OCI-LY3 (cell line): ENCODE measurements around the gene IGF2BP3.

Source experiments
- H2AFZ ChIP-seq: fragments of 200-600, 300-600 bp; shearing (Covaris generic); 2 replicates; pipeline ENCODE4 v1.6.0; 2014; ENCODE audit warnings: antibody characterized with exemption, low read depth, low read length
- H3K27ac ChIP-seq: fragments of 200-600, 300-600 bp; sonication (generic); 2 replicates; pipeline ENCODE4 v1.5.1; 2014; ENCODE audit warnings: mild to moderate bottlenecking, low read length, moderate library complexity, mixed read lengths
- H3K27me3 ChIP-seq: fragments of 200-600, 300-600 bp; sonication (generic); 2 replicates; pipeline ENCODE4 v1.6.1; 2014; ENCODE audit warnings: low read depth, low read length, mixed read lengths
- H3K36me3 ChIP-seq: fragments of 200-600, 300-600 bp; sonication (generic); replicated peaks from 2 replicates; pipeline ENCODE3; 2014; ENCODE audit warnings: low read depth, low read length, mixed read lengths
- H3K4me1 ChIP-seq: fragments of 300-600, 200-600 bp; sonication (generic); 2 replicates; pipeline ENCODE4 v1.6.1; 2014; ENCODE audit warnings: low read length, mixed read lengths
- H3K4me2 ChIP-seq: fragments of 200-600, 300-600 bp; sonication (generic); 2 replicates; pipeline ENCODE4 v1.6.1; 2014; ENCODE audit warnings: low read length, mixed read lengths
- H3K4me3 ChIP-seq: fragments of 300-600, 200-600 bp; sonication (generic); 2 replicates; pipeline ENCODE4 v1.5.1; 2014; ENCODE audit warnings: antibody characterized with exemption, mild to moderate bottlenecking, low read length, moderate library complexity
- H3K79me2 ChIP-seq: fragments of 300-600, 200-600 bp; shearing (Covaris generic); 2 replicates; pipeline ENCODE4 v1.6.1; 2014; ENCODE audit warnings: mild to moderate bottlenecking, low read length, mixed read lengths
- H3K9ac ChIP-seq: fragments of 300-600, 200-600 bp; shearing (Covaris generic); 2 replicates; pipeline ENCODE4 v1.6.0; 2014; ENCODE audit warnings: mild to moderate bottlenecking, low read length, moderate library complexity
- H3K9me3 ChIP-seq: fragments of 200-600, 300-600 bp; shearing (Covaris generic); 2 replicates; pipeline ENCODE4 v1.6.1; 2014; ENCODE audit warnings: low read length, mixed read lengths; ENCODE audit not compliant: insufficient read depth
- H4K20me1 ChIP-seq: fragments of 200-600, 300-600 bp; sonication (generic); 2 replicates; pipeline ENCODE4 v1.6.1; 2016; ENCODE audit warnings: low read length, mixed read lengths; ENCODE audit not compliant: insufficient read depth
- EZH2phosphoT487 ChIP-seq: fragments of 200-600 bp; shearing (Covaris generic); IDR thresholded peaks from 2 replicates; pipeline ENCODE4 v1.6.1; 2018; ENCODE audit warnings: antibody characterized with exemption, mixed run types, low read depth
- TF ChIP-seq, protein P1 (sequence below): fragments of 200-600, 300-600 bp; sonication (generic); IDR thresholded peaks from 2 replicates; pipeline ENCODE4 v1.5.1; 2014; ENCODE audit warnings: antibody characterized with exemption, low read length, low read depth

IGF2BP3 gene

GRCh38 chr7:23450518-23450917 is 19.8 kb downstream of the IGF2BP3 start:
- Histone ChIP-seq H3K4me2 (no peak overlapping the region), H3K27ac (no peak overlapping the region), H2AFZ (no peak overlapping the region), H4K20me1 (peaks cover 81% of the 10 kb centered on the region), H3K4me3 (no peak overlapping the region), H3K9me3 (no peaks in the 10 kb centered on the region), H3K79me2 (peaks cover 98% of the 10 kb centered on the region), H3K9ac (no peak overlapping the region), H3K36me3 (peaks cover 10% of the 10 kb centered on the region), H3K4me1 (no peaks in the 10 kb centered on the region), H3K27me3 (no peaks in the 10 kb centered on the region)
- TF ChIP-seq EZH2phosphoT487 = no peak
- TF ChIP-seq, protein P1, sequence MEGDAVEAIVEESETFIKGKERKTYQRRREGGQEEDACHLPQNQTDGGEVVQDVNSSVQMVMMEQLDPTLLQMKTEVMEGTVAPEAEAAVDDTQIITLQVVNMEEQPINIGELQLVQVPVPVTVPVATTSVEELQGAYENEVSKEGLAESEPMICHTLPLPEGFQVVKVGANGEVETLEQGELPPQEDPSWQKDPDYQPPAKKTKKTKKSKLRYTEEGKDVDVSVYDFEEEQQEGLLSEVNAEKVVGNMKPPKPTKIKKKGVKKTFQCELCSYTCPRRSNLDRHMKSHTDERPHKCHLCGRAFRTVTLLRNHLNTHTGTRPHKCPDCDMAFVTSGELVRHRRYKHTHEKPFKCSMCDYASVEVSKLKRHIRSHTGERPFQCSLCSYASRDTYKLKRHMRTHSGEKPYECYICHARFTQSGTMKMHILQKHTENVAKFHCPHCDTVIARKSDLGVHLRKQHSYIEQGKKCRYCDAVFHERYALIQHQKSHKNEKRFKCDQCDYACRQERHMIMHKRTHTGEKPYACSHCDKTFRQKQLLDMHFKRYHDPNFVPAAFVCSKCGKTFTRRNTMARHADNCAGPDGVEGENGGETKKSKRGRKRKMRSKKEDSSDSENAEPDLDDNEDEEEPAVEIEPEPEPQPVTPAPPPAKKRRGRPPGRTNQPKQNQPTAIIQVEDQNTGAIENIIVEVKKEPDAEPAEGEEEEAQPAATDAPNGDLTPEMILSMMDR = no peak

GRCh38 chr7:23449941-23450340 is 20.4 kb downstream of the IGF2BP3 start:
- Histone ChIP-seq H3K4me1 (no peaks in the 10 kb centered on the region), H3K4me3 (no peak overlapping the region), H3K36me3 (peaks cover 10% of the 10 kb centered on the region), H3K27me3 (no peaks in the 10 kb centered on the region), H2AFZ (no peak overlapping the region), H3K9me3 (no peaks in the 10 kb centered on the region), H4K20me1 (peaks cover 81% of the 10 kb centered on the region), H3K79me2 (peaks cover 98% of the 10 kb centered on the region), H3K27ac (no peak overlapping the region), H3K4me2 (no peak overlapping the region), H3K9ac (no peak overlapping the region)
- TF ChIP-seq, protein P1 = no peak
- TF ChIP-seq EZH2phosphoT487 = no peak

GRCh38 chr7:23445326-23445725 is 25.0 kb downstream of the IGF2BP3 start:
- Histone ChIP-seq H3K27ac (no peak overlapping the region), H3K4me2 (no peak overlapping the region), H3K9me3 (no peaks in the 10 kb centered on the region), H3K79me2 (peaks cover 97% of the 10 kb centered on the region), H3K9ac (no peak overlapping the region), H3K4me3 (no peak overlapping the region), H3K4me1 (no peaks in the 10 kb centered on the region), H3K36me3 (peaks cover 7% of the 10 kb centered on the region), H4K20me1 (peaks cover 53% of the 10 kb centered on the region), H3K27me3 (no peaks in the 10 kb centered on the region), H2AFZ (no peak overlapping the region)
- TF ChIP-seq, protein P1 = no peak
- no peak for TF ChIP-seq EZH2phosphoT487

DNA sequence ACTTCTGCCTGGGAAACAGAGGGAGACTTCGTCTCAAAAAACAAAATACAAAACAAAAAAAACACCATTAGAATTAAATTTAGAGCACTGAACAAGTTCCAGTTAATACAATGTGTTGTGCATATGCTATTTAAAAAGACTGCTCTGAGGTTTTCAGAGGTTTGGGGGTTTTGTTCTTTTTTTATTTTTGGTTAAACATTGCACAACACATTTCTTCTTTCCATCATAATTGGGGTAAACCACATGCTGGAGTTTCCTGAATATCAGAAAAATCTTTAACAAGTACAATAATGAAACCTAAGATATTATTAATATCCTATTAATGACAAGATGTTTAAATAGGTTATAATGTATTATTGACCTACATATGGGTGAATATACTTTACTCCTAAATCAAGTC is 26.3 kb downstream of the IGF2BP3 start:
- Histone ChIP-seq H3K4me1 (no peaks in the 10 kb centered on the region), H3K4me3 (no peak overlapping the region), H4K20me1 (peaks cover 46% of the 10 kb centered on the region), H3K9ac (no peak overlapping the region), H3K9me3 (no peaks in the 10 kb centered on the region), H2AFZ (no peak overlapping the region), H3K36me3 (peaks cover 3% of the 10 kb centered on the region), H3K27ac (no peak overlapping the region), H3K79me2 (peaks cover 96% of the 10 kb centered on the region), H3K27me3 (no peaks in the 10 kb centered on the region), H3K4me2 (no peak overlapping the region)
- TF ChIP-seq, protein P1 = no peak
- TF ChIP-seq EZH2phosphoT487 = no peak
